Epithelial cell of prostate (primary cell): ENCODE measurements around the gene TMEM30A.

Experiments used
- DNase-seq: peaks from one replicate; pipeline ENCODE4 v3.0.0-alpha.2; 2011; ENCODE audit warnings: low read depth, low spot score
- H3K27ac ChIP-seq: fragments of 450-650 bp; 2 replicates; pipeline ENCODE4 v1.5.1; 2017; ENCODE audit warnings: mild to moderate bottlenecking

TMEM30A gene

GRCh38 chr6:75284632-75285282 is at the start of gene TMEM30A:
TMEM30A (minus strand) TSS chr6:75284792; CDS start chr6:75284638, 154 bp downstream.
- H3K27ac ChIP-seq, result peak within 1 kb of the TSS; percentile 79
- DNase-seq, result peak; percentile 98

- H3K27ac ChIP-seq, result no peak overlapping the region
- DNase-seq, result no peak
Measured at GRCh38 chr6:75333676-75334200, 49.1 kb upstream of the TMEM30A start.

GRCh38 chr6:75331151-75331550 is 46.6 kb upstream of the TMEM30A start:
- peak; percentile 10 for DNase-seq
- H3K27ac ChIP-seq, result no peak overlapping the region

- no peak for DNase-seq
- H3K27ac ChIP-seq, result no peak overlapping the region
Measured at GRCh38 chr6:75329703-75330102, 45.1 kb upstream of the TMEM30A start.

GRCh38 chr6:75327807-75328206 is 43.2 kb upstream of the TMEM30A start:
- no peak for DNase-seq
- no peak overlapping the region for H3K27ac ChIP-seq

GRCh38 chr6:75326557-75327258 is 42.1 kb upstream of the TMEM30A start:
- DNase-seq, result peak; percentile 10
- no peak overlapping the region for H3K27ac ChIP-seq

GRCh38 chr6:75318900-75319299 is 34.3 kb upstream of the TMEM30A start:
- H3K27ac ChIP-seq, result no peak overlapping the region
- DNase-seq, result no peak

GRCh38 chr6:75317503-75318206 is 33.1 kb upstream of the TMEM30A start:
- DNase-seq, result no peak
- H3K27ac ChIP-seq, result no peak overlapping the region

GRCh38 chr6:75315978-75316377 is 31.4 kb upstream of the TMEM30A start:
- DNase-seq, result no peak

GRCh38 chr6:75308250-75308988 is 23.8 kb upstream of the TMEM30A start:
- H3K27ac ChIP-seq, result no peak overlapping the region
- DNase-seq, result no peak

More at GRCh38 chr6:75315978-75316377, 31.4 kb upstream of the TMEM30A start:
- H3K27ac ChIP-seq, result no peak overlapping the region

- DNase-seq, result no peak
- H3K27ac ChIP-seq, result no peak overlapping the region
Measured at GRCh38 chr6:75307364-75308004, 22.9 kb upstream of the TMEM30A start.

- DNase-seq, result no peak
- no peak overlapping the region for H3K27ac ChIP-seq
Measured at GRCh38 chr6:75306064-75306463, 21.5 kb upstream of the TMEM30A start.

GRCh38 chr6:75305573-75305972 is 21.0 kb upstream of the TMEM30A start:
- no peak for DNase-seq
- no peak overlapping the region for H3K27ac ChIP-seq

- H3K27ac ChIP-seq, result no peak overlapping the region
- DNase-seq, result no peak
Measured at GRCh38 chr6:75302280-75302679, 17.7 kb upstream of the TMEM30A start.

GRCh38 chr6:75301537-75301936 is 16.9 kb upstream of the TMEM30A start:
- H3K27ac ChIP-seq, result no peak overlapping the region
- DNase-seq, result no peak

GRCh38 chr6:75301088-75301487 is 16.5 kb upstream of the TMEM30A start:
- no peak overlapping the region for H3K27ac ChIP-seq
- no peak for DNase-seq

GRCh38 chr6:75300531-75300855 is 15.9 kb upstream of the TMEM30A start:
- no peak overlapping the region for H3K27ac ChIP-seq
- no peak for DNase-seq

GRCh38 chr6:75299801-75300530 is 15.4 kb upstream of the TMEM30A start:
- H3K27ac ChIP-seq, result no peak overlapping the region

More at GRCh38 chr6:75299801-75300530, 15.4 kb upstream of the TMEM30A start:
- no peak for DNase-seq
